Peyer's patch (tissue), 4 donors: ENCODE measurements around the gene MRPL53.

ENCODE experiments used
- CTCF ChIP-seq, 6 experiments: fragments of 450-650 bp in 4 of 6; fragments of 200-600 bp in 2 of 6; sonication (generic) in 1 of 6; IDR thresholded peaks; one replicate each; pipeline ENCODE4 v1.5.1; 2017 to 2019; ENCODE audit warnings: antibody characterized with exemption in 6 of 6, mild to moderate bottlenecking in 3 of 6, moderate library complexity in 1 of 6
- POLR2A ChIP-seq, 2 donors: fragments of 450-650 bp; IDR thresholded peaks; one replicate each; pipeline ENCODE4 v1.5.1; 2017; ENCODE audit warnings: antibody characterized with exemption in 2 of 2, mild to moderate bottlenecking in 2 of 2, moderate library complexity in 2 of 2

- TF ChIP-seq CTCF (IDR thresholded peaks at IDR 0.05): no peak
- no peak for TF ChIP-seq POLR2A (IDR thresholded peaks at IDR 0.05)
Measured at GRCh38 chr2:74499940-74500577, 27.6 kb upstream of the MRPL53 start.
